NCI-H146 treated with DMSO at 0.1 percent for 48 hours (cell line): ENCODE results near the gene TRABD2B.

Experiments used
- DNase-seq: peaks from one replicate; lab custom pipeline; 2025; ENCODE audit not compliant: unreplicated experiment; lab: John Stamatoyannopoulos, UW

TRABD2B gene

DNA sequence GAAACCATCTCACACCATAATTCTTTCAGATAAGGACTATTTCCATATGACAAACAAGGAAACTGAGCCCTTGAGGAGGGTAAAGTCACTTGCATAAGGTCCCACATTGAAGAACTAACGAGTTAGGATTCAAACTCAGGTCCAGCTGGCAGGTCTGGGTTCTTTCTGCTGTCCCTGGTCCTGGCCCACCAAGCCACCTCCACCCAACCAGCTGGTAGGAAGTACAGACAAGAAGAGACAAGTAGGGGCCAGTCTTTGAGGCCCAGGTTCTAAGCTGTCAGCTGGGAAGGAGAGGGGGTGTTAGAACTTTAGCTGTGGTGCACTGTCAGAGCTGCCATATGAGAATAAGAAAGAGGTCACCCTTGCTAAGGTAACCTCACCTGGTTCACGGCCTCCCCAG, 188.6 kb downstream of the TRABD2B start:
- DNase-seq, result no peak

DNA sequence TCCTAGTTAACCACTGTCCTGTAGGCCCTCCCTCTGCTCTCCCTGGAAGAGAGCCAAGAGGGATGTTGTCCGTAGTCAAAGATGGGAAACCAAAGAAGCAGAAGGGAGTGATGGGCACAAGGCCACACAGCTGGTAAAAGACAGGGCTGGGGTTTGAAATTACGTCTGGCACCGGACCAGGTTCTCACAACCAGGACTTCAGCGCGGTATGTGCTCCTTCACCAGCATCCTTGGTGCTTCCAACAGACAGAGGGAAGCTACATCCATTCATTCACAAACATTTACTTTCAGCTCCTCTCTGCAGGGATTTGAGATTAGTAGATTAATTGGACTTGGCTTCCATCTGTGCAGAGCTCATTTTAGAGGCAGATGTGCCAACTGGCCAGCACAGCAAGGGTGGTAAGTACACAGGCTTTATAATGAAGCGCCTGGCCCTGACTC, 191.2 kb downstream of the TRABD2B start:
- peak; percentile 54 for DNase-seq

DNA sequence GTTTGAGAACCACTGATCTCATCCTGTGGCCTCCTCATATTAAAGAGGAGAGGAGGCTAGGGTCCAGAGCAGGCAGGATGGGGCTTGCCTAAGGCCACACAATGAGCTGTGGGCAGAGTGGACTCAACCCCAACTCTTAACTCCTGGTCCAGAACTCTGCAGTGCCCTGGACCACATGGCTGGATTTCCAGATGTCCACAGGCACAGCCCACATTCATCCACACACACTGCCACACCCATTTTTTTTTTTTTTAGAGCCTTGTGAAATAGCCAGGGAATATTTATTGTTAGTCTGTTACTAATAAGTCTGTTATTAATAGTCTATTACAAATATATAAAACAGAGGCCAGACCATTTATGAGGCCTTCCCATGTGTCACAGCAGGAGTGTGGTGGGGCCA, 192.2 kb downstream of the TRABD2B start:
- DNase-seq, result no peak

DNA sequence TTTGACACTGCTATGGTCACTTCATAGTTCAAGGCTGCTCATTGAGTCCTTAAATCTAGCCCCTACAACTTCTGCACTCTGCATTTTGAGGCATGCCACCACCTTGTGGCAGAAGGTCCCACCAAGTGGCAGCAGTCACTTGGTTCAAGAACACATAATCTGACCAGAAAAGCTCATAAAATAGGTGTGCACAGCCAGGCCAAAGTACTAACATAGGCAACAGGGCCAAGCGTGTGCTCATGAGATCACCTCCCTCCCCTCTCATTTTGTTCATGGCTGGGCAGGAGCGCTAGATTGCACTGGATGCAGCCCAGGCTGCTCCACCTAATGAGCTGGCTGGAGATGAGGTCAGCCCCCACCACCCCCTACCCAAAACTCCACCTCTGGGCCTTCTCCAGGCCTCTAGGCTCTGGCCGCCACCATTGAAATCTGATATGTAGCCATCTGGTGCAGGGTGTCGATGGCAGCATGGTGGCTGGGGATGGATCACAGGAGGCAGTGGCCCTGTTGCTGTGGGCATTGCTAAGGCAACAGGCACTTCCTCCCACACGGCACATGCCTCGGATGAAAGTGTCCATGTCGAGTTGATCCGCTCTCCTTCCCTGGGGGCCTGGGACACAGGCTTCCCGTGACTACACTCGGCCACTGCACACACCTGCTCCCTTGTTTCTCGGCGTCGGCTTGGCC, 193.2 kb downstream of the TRABD2B start:
- DNase-seq, result peak; percentile 15

DNA sequence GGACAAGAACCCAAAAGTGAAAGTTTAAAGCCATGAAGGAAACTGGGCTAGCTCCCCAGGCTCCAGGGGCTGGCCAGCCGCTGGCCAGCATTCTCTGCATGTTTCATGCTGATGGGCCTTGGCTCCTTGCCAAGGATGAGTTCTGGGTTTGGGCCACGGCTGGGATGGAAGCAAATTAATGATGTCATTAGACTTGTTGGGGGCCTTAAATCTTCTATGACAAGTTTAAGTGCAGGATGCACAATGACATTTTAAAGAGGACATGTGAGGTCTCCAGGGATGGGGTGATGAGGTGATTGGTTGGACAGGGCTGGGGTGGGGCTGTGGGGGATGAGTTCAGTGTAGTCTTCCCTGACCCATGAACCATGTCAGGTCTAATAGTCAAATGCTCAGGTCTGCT, 199.6 kb downstream of the TRABD2B start:
- DNase-seq, result no peak

DNA sequence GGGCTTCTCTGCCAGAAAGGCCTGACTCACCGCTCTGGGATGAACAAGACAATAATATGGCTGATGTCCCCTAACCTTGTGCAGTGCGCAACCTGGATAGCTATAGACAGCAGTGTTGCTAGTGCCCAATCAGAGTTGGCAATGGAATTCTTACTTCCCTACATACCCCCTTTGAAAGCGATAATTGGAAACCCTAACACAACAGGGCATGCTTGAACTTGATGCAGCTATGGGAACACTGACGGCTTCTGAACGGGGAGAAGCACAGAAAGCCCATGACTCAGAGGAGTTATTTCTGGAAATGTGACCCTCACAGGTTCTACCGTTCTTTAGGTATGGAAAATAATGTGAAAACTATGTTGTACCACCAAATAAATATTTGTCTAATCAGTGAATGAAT, 200.6 kb downstream of the TRABD2B start:
- no peak for DNase-seq

DNA sequence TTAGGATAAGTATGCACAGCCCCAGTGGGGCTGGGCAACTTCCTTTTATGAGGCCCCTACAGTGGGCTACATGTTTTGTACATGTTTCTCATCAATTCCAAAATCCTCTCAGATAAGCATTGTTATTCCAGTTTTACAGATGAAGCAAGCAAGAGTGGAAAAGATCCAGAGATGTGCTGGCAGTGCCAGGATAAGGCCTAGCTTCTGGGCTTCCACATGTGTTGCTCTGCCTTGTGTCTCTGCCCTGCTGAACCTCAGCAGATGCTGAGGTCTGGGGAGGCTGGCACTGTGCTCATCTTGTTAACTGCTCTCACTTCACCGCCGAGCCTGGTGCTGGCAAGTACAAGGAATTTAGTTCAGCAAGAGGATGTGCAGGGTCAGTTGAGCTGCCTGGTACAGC, 202.1 kb downstream of the TRABD2B start:
- no peak for DNase-seq

DNA sequence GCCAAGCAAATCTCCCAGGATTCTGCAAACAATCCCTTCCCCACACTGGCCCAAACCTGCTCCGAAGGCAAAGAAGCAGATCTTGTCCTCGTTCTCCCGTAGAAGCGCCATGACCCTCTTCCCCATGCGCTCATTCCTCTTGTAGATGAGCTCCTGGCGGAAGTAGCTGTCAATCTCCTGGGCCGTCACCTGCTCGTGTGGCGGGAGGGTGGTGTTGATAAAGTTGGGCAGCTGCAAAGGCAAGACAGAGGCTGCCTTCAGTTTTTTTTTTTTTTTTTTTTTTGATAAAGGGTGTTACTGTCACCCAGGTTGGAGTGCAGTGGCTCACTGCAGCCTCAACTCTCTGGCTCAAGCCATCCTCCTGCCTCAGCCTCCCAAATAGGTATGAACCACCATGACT, 202.7 kb downstream of the TRABD2B start:
- no peak for DNase-seq

DNA sequence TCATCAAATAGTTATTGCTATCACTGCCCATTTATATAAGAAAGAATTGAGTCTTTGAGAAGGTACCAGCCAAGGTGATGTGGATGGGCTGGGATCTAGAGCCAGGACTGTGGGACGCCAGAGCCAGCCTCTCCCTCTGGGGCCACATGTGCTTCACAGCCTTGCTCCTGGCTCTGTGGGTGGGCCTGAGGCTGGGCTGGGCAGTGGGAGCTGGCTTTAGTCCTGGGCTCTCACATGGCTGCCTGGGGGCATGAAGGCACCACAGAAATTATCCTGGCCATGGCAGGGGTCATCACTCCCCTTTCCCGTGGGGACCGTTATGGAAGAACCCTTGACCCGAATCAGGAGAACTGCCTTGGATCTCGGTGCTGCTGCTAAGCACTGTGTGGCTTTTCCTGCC, 203.1 kb downstream of the TRABD2B start:
- DNase-seq, result no peak

DNA sequence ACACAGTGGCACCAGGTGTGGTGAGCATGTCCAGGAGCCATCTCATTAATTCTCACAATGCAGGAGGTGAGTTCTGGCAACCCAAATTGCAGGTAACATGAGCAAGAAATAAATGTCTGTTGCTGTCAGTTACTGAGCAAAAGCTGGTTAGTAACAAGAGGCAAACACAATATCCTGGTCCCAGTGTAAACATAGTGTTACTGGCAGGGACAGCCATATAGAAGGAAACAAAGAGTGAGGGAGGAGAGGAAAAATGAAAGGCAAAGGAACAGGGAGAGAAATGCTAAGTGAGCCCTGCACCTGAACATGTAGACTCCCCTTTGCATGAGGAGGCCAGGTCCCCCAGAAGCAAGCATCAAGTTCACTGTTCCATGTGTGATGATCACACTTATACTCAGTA, 203.6 kb downstream of the TRABD2B start:
- DNase-seq, result no peak

DNA sequence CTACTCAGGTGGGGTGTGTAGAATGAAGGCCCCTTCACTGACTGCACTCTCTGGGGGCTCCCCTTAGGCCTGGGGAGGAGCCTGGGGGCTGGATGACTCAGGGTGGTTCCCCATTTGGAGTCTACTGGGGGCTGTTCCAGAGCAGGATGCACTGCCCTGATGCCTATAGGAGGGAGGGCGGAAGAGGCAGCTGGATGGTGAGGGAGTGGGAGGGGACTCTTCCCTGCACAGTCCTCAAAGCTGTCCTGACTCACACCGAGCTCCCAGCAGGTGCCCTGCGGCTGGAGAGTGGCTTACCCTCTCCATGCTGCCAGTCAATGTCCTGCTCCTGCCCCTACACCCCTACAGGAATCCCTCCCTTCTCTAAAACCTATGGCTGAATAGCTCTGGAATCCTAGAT, 204.4 kb downstream of the TRABD2B start:
- no peak for DNase-seq

DNA sequence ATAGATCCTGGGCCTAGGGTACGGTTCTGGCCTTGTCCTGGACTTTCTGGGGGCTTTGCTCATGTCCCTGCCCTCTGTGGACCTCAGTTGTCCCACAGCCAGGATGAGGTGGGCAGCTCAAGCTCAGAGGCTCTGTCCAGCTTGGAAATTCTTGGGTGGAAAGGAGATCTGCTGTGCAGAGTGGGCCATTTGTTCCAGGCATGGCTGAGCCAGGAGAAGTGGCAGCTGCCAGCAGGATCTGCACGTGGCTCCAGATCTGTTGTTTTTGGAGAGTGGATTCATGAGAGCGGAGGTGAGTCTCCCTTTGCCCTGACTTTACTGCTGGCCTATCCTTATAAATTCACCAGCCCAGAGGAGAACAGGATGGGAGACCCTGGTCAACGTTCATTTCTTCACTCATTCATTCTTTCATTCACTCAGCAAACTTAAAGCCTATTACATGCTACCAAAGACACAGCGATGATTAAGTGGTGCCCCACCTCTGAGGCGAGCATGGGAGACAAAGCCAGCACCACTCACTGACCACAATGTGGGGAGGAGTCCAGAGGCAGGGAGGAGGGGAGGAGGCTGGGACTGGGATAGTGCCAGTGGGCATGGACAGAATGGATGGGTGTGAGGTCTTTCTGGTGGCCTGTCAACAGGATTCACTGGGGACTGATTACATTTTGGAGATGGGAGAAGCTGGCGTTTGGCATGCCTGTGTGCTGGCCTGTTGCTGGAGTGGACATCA, 205.1 kb downstream of the TRABD2B start:
- DNase-seq, result no peak

DNA sequence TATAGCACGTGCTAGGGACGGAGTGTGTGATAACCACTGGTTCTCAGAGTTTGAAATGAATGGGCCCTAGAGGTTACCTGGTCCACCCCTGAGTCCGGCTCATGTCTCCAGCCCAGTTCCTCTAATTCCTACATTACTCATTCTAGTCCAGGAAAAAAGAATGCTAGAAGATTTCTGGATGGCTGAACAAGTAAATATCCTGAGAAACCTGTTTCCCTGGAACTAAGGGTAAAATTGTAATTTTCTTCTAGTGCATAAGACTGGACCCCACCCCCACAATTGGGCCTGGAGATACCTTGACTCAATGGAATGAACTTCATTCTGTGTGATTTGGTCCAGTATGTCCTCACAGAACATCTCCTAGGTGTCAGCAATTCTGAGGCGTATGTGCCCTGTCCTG, 208.4 kb downstream of the TRABD2B start:
- DNase-seq, result no peak

DNA sequence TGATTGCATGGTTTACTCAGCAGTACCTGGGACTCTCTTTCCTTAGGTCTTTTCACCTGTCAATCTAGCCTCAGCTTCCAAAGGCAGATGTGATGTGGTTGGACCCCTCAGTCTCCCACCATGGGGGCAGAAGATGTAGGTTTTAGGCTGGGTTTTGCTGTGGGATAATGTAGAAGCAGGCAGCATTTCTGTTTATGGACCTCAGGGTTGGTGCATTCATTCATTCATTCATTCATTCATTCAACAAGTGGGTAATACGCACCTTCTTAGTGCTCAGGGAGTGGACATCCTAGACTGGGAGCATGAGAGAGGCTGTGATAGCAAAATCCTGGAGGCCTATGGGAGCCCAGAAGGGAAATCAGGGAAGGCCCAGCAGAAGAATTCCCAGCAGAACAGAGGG, 209.6 kb downstream of the TRABD2B start:
- no peak for DNase-seq

DNA sequence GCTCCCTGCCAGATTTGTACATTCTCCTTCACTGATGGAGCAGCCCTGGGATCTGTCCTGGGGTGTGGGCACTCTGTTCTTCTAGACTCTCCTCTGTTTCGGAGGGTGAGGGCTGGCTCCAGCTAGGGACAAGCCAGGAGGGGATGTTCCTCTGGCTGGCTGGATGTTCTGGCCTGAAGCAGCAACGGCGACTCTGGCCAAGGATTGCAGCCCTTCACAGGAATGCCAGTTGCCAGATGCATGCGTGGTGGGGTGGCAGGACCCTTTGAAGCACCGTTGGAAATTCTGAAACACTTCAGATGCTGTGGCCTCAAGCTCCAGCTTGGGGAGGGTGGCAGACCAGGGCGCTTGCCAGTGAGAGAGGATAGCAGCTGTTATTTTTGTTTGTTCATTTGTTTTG, 210.9 kb downstream of the TRABD2B start:
- no peak for DNase-seq

DNA sequence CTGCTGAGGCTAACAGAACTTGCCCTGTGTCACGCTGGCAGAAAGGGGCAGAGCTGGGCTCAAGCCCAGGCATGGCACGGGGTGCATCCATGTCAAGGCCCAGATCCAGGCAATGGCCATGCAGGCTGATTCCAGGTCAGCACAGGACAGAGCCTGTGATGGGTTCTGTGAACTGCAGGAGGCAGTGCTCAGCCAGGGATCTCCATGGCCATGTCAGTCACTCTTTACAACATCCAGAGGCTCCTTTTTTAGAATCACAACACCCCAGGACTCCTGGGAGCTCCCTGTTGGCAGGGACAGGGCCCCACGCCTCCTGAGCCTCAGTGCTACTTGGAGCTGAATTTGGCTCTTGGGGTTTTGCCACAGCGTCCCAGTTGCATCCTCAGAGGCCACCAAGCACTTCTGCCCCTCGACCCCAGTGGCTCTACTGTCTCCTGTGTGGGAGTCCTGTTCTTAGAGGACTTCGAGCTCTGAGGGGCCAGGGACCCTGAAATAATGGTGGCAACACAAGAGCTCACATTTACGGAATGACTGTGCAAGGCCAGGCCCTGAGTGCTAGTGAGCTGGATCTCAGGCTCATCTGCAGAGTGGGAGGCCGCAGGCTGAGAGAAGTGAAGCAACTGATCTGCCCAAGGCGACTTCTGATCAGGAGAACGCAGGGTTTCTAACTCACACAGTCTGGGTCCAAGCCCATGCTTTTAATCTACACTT, 211.5 kb downstream of the TRABD2B start:
- no peak for DNase-seq

DNA sequence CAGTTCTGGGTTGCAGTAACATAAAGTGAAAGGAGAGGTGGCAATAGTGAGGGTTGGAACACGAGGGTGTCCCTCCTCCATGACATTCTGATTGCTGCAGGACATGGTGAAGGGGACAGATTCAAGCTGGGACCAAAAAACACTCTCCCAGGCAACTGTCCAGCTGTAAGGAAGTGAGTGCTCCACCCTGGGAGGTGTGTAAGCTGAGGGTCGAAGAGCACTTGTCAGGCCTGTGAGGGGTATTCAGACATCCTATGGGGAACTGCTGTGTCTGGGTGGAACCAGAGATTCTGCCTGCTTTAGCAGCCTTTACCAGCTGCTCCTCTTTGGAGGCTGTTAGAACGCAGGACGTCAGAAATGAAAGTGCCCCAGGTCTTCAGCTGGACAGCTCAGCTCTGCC, 212.1 kb downstream of the TRABD2B start:
- no peak for DNase-seq

DNA sequence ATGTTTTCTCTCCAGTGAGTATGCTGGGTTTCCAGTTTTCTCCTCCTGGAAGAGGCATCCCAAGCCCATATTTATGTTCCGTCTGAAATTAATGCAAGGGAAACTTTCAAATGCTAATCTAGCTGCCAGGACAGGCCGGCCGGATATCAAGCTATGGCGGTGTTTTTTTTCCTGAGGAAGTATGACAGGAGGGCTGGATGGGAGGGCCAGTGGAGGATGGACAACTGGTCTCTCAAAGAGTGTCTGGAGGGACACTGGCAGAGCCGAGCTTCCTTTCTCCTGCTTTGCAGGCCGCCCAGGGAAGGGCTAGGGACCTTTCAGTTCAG, 212.7 kb downstream of the TRABD2B start:
- DNase-seq, result no peak

DNA sequence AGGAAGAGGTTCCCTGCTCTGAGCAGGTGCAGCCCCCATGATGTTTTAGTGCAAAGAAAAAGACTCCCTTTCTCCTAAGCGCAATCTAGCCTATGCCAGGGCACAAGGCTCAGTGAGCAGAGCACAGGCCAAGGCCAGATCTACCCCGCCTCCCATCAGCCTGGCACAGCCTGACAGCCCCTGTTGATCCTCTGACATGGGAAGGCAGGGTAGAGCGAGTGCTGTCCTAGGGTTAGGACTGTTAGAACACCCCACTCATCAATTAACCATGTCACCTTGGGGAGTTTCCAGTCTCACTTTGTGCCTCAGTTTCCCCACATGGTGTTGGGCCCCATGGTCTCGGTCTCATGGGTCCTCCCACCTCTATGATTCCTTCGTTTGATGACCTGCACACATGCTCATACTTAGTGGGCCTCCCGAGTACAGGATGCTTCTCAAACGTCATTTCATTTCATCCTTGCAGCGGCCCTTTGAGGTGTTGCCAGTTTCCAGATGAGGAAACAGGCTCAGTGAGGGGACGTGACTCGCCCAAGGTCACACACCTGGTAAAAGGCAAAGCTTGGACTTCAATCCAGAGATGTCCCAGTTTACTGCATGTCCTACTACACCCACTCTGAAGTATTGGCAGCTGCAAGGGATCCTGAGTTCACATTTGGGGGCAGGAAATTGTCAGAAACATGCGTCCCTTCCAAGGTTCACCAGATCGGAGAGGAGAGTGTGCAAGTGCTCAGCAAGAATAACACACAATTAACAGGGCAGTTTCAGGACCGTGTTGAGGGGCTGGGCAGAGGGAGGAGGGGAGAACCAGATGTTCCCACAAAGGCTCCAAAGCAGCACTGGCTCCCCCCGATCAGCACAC, 213.3 kb downstream of the TRABD2B start:
- DNase-seq, result no peak

DNA sequence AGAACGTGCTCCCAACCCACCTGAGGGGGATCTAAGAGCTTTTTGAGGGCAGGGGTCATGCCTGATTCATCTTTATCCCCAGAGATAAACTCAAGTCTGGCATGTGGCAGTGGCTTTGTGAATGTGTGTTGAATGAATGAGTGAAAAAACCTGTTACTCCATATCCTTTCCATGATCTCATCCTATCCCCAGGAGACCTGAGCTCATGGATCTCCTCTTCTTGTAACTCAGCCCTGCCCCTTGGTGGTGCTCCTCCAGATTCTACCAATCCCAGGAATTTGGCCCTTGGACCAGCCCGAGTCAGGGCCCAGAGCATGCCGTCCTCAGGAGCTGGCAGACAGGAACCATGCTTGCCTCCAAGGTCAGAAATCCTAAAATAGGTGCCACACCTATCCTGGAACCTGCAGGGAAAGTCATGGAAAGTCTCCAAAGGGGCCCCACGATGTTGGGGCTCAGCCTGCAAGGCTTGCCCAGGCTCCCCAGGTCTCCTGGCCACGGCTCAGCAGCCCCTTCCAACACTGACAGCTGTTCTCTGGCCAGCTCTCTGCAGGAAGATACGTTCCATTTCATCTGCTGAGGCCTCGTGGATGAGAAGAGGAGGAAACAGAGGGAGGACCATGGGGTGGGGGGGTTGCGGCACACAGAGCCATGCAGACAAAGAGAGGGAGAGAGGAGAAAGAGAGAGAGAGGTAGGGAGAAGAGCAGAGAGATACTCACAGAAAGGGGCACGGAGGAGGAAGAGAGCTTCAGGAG, 214.6 kb downstream of the TRABD2B start:
- no peak for DNase-seq
